Ishikawa (cell line): ENCODE results near the gene SLC25A38.

Experiments
- CEBPB ChIP-seq: IDR thresholded peaks from 2 replicates; pipeline ENCODE4 v1.6.1; 2012
- CREB1 ChIP-seq: IDR thresholded peaks from 2 replicates; pipeline ENCODE4 v1.6.1; 2012; ENCODE audit warnings: low read depth
- EGR1 ChIP-seq: IDR thresholded peaks from 2 replicates; pipeline ENCODE4 v1.6.1; 2012
- EP300 ChIP-seq: IDR thresholded peaks from 2 replicates; pipeline ENCODE4 v1.6.1; 2012; ENCODE audit warnings: borderline replicate concordance
- FOXM1 ChIP-seq: IDR thresholded peaks from 2 replicates; pipeline ENCODE4 v1.6.1; 2012; ENCODE audit warnings: low read depth, borderline replicate concordance
- NFIC ChIP-seq: IDR thresholded peaks from 2 replicates; pipeline ENCODE4 v1.6.1; 2012
- RAD21 ChIP-seq: IDR thresholded peaks from 2 replicates; pipeline ENCODE4 v1.6.1; 2012; ENCODE audit warnings: low read depth
- REST ChIP-seq: IDR thresholded peaks from 2 replicates; pipeline ENCODE4 v1.6.1; 2012; ENCODE audit warnings: low read depth, mild to moderate bottlenecking
- TAF1 ChIP-seq: IDR thresholded peaks from 2 replicates; pipeline ENCODE4 v1.6.1; 2012; ENCODE audit warnings: low read depth, mild to moderate bottlenecking
- TCF12 ChIP-seq: IDR thresholded peaks from 2 replicates; pipeline ENCODE4 v1.6.1; 2012; ENCODE audit warnings: low read depth
- TEAD4 ChIP-seq: IDR thresholded peaks from 2 replicates; pipeline ENCODE4 v1.6.1; 2012
- USF1 ChIP-seq: IDR thresholded peaks from 2 replicates; pipeline ENCODE4 v1.6.1; 2012
- YY1 ChIP-seq: IDR thresholded peaks from 2 replicates; pipeline ENCODE4 v1.6.1; 2012; ENCODE audit warnings: low read depth
- ZBTB7A ChIP-seq: IDR thresholded peaks from 2 replicates; pipeline ENCODE4 v1.6.1; 2012; ENCODE audit warnings: low read depth

The SLC25A38 gene

GRCh38 chr3:39432342-39432741 is 49.2 kb downstream of the SLC25A38 start:
- TF ChIP-seq REST (no peak), EP300 (no peak), CEBPB (no peak)

GRCh38 chr3:39433642-39434041 is 50.5 kb downstream of the SLC25A38 start:
- no peak for TF ChIP-seq ZBTB7A
- TF ChIP-seq CEBPB, result no peak
- no peak for TF ChIP-seq NFIC
- no peak for TF ChIP-seq TAF1
- TF ChIP-seq FOXM1, result no peak
- no peak for TF ChIP-seq YY1
- TF ChIP-seq RAD21, result no peak
- TF ChIP-seq EP300, result no peak
- TF ChIP-seq CREB1, result no peak

GRCh38 chr3:39434574-39434973 is 51.4 kb downstream of the SLC25A38 start:
- TF ChIP-seq EGR1 (no peak), ZBTB7A (no peak), TAF1 (no peak), CEBPB (no peak)

- TF ChIP-seq TCF12 (no peak), TEAD4 (no peak), ZBTB7A (no peak), USF1 (no peak), YY1 (no peak), REST (no peak), EGR1 (no peak), FOXM1 (no peak), CREB1 (no peak), NFIC (no peak), TAF1 (no peak), RAD21 (no peak)
Observed at GRCh38 chr3:39435006-39435748, 52.0 kb downstream of the SLC25A38 start.

- TF ChIP-seq EP300, result no peak
Observed at GRCh38 chr3:39438880-39439279, 55.7 kb downstream of the SLC25A38 start.

- no peak for TF ChIP-seq TAF1
- TF ChIP-seq REST, result no peak
- TF ChIP-seq RAD21, result no peak
- TF ChIP-seq ZBTB7A, result no peak
- no peak for TF ChIP-seq CREB1
- no peak for TF ChIP-seq EGR1
- TF ChIP-seq CEBPB, result no peak
- TF ChIP-seq USF1, result no peak
- no peak for TF ChIP-seq YY1
Observed at GRCh38 chr3:39440316-39440715, 57.1 kb downstream of the SLC25A38 start.
